ENCODE results near the gene ACSS3.
"Not testable (repeated sequence)": the region's sequence is repeated elsewhere in the genome, so short reads cannot be mapped to it uniquely, and the experiment has no call there.

ACSS3 gene, protein sequence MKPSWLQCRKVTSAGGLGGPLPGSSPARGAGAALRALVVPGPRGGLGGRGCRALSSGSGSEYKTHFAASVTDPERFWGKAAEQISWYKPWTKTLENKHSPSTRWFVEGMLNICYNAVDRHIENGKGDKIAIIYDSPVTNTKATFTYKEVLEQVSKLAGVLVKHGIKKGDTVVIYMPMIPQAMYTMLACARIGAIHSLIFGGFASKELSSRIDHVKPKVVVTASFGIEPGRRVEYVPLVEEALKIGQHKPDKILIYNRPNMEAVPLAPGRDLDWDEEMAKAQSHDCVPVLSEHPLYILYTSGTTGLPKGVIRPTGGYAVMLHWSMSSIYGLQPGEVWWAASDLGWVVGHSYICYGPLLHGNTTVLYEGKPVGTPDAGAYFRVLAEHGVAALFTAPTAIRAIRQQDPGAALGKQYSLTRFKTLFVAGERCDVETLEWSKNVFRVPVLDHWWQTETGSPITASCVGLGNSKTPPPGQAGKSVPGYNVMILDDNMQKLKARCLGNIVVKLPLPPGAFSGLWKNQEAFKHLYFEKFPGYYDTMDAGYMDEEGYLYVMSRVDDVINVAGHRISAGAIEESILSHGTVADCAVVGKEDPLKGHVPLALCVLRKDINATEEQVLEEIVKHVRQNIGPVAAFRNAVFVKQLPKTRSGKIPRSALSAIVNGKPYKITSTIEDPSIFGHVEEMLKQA

DNA sequence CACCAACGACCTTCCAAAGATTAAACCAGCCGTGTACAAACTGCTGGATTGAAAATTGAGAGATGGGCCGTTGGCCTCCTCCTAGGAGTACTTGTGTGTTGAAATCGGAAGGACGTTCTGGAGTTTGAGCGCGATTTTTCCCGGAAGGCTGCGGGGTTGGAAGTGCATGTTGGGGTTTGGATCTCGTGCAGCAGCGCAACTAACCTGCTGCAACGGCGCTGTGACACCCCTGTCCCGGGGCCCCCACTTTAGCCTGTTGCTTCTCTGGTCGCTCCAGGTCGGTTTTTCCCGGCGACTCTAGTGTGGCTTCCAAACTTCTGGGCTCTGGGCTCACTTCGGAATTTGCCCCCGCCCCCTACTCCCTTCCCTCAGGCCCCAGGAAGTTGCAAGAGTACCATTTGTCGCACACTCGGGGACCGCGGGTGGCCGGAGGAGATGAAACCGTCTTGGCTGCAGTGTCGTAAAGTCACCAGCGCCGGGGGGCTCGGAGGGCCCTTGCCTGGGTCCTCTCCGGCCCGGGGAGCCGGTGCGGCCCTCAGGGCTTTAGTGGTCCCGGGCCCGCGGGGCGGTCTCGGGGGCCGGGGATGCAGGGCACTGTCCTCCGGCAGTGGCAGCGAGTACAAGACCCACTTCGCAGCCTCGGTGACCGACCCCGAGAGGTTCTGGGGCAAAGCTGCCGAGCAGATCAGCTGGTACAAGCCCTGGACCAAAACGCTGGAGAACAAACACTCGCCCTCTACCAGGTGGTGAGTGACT, at the start of gene ACSS3:
Gene ACSS3, plus strand, starts transcription at position 394 of the 756 bp plus-strand sequence. Its CDS starts 42 bp downstream, at position 436.
- no peak for DNase-seq

DNA sequence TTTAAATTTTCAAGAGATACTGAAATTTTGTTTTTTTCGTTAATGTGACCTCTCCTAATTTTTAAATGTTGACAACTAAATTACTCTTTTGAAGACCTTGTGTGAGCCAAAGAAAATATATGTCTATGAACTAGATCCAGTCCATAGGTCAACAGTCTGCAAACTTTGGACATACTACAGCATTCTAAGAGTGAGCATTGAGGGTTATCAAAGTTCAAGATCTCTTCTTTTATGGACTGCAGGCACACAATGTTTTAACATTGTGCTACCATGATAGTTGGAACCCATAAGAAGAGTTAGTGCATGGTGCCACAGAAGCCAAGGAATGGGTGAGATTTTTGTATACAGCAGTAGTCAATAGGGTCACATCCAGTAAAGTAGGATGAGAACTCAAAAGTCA, 43.0 kb upstream of the ACSS3 start:
- DNase-seq = no peak

DNA sequence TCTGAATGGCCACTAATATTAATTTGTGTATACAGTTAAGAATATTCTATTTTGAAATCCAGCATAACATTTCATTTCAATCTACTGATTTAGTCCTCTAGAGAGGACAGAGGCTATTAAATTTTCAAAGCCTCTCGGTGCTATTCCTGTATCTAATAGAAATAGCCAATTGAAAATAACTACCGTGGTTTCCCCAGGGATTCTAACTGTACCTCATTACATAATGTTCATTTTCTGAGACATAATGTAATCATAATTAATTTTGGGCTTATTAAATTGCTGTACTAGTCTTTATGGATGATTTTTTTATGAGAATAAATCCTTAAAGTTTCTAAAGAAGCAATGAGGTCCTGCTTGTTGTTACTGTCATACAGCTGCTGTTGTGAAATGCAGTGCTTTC, 38.6 kb upstream of the ACSS3 start:
- DNase-seq = no peak

DNA sequence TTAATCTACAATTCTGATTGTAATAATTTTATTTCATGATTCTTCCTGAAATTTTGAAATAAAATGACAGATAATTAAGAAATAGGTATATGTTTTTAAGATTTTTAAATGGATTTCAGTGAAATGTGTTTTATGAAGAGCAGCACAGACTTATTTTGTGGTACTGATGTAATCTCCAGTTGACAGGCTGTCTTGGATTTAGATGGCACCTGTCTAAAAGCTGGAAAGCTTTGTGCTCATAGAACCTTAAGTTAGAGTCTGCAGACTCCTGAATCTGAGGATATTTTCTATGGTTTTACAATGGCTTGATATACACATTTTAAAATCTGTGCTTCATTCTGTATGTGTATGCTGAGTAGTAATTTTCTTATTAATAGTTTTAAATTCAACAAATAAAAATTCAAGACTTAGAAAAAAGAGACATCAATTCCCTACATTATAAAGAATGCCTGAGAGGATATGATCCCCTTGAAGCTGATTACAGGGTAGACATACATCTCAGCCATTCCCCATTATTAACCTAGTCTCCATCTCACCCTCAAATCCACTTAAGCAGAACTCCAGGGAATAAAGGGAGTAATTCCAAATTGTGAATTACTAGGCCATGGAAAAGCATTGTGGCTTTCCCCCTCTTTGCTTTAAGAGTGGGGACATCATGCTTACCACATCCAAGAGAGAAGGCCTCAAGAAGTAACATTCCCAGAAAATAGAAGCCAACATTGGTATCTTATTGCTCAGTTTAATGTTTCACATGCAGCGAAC, 33.7 kb upstream of the ACSS3 start:
- no peak for DNase-seq

DNA sequence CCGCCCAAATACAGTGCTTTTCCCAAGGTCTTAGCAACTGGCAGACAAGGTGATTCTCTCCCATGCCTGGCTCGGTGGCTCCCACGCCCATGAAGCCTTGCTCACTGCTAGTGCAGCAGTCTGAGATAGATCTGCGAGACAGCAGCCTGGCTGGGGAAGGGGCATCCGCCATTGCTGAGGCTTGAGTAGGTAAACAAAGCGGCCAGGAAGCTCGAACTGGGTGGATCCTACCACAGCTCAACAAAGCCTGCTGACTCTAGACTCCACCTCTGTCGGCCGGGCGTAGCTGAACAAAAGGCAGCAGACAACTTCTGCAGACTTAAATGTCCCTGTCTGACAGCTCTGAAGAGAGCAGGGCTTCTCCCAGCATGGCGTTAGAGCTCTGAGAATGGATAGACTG, 12.9 kb upstream of the ACSS3 start:
- DNase-seq = not testable (repeated sequence)

DNA sequence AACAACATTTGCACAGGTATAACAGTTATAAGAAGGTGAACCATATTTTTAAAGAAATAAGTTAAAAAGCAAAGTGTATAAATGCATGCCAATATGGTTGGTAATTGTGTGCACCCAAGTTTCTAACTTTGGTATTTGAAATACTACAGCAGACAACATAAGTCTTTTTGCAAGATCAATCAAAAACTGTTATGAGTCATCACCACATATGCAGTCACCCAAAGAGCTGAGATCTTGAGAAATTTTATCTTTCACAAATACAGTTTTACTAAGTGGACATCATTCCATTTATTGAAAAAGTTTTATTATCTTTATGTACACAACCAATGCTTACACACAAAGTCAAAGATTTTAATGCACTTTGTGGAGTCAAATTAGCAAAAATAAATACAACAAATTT, 7.0 kb upstream of the ACSS3 start:
- DNase-seq = no peak

DNA sequence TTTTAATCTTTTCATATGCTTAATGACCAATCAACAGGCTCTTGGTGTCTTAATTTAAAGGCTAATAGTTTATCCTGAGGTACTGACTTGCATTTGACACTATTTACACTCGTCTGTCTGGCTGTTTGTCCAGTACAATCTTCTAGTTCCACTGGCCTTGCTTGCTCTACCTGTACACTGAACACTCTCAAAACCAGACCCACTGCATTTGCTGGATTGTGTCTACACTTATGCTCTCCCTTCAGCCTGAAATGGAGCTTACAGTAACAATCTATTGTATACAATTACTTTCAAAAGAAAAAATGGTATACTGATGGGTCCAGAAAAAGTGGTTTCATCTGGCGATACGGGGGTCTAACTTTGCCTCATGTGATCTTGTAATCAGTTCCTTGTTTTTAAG, 2.3 kb upstream of the ACSS3 start:
- DNase-seq = no peak

DNA sequence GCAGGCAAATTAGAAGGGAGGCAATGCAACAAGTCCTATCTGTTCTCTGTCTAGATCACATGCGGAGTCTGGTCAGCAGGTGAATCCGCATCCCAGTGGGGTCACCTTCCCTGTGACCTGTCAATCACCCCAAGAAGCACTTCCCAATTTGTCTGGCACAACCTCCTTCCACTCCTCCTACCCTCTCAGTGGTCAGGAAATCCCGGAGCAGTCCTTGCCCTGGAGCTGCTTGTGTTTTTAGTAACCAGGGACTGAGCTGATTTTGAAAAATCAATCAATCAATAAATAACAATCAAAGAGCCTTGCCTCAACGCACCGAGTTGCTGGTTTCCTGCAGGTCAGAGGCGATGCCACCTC, 572 bp upstream of the ACSS3 start:
- no peak for DNase-seq

DNA sequence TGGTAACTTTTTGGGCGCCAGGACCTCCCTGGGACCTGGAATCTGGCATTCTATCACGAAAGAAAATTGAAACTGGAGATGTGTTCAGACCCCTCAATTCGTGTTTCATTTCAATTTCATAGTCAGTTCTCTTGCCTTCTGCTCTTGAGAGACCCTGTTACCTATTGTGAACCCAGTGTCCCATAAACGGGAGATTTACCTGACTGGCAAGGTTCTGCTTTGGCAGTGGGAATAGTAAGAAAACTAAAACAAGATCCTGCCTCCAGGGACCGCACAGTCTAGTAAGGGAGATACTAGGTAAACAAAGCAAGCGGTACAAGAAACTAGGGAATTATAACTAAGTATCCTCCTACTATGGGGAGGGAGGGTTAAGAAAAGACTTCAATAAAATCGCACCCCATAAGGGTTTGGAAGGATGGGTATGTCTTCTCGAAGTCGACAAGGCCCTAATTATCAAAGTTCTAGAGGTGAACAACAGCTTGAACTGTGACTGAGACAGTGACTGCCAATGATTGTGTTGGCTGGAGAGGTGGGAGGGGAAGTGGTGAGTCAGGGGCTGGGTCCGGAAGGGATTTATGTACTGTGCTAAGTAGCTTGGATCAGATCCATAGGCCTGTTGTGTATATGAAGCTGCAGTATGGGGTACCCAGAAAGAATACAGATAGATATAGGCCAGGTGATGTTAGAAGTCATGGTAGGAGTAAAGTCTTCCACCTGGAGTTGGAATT, 754 bp downstream of the ACSS3 start:
- DNase-seq = no peak

DNA sequence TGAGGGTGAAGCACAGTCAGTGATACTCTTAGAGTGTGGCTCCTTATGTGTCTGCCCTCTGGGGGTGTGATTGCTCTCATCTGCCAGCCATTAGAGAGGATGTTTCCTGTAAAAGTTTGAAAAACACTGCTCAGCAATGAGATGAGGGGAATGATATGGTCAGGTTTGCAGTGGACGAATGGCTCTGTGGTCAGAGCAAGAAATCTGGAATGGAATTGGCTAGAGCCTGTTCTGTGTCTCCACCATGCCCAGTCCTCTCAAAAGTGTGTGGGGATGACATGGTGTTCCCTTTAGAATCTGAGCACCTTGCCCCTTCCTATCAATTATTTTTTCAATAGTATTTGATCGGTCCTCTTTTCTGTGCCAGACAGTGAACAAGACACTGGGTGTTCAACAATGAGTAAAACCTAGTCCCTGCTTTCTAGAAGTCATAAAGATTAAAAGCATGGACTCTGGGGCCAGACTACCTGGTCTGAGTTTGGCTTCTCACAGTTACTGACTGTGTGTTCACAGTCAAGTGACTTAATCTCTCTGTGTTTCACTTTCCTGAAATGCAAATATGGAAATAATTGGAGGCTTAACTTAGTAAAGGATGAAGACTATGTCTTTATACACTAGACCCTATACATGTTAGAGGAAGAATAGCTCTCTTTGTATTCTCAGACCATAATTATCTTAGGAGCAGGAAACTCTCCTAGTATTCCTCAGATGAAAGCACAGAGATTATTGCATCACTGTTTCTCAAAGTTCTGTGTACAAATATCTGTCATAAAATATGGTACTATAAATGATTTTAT, 1.6 kb downstream of the ACSS3 start:
- no peak for DNase-seq

DNA sequence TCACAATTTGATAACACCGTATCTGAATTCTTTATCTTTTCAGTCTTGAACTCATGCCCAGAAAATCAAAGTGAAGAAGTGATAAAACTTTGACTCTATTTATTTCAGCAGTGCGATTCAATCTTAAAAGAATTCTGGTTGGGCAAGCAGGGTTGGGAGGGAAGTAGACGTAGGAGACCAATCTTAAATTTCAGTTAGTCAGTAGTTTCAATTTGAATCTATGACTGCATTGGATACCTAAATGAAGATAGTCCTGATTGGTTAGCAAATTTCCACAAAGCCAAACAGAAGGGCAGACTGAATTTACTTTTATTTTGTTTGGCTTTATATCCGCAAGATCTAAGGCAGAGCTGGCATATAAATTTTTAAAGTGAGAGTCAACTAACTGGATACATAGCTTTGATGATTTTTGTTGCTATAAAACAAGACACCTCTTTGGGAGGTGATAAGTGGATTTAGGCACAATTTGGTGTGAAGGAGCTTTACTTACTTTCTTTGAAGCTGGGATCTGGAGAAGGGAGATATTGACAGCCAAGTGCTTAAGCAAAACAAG, 2.6 kb downstream of the ACSS3 start:
- DNase-seq = no peak

DNA sequence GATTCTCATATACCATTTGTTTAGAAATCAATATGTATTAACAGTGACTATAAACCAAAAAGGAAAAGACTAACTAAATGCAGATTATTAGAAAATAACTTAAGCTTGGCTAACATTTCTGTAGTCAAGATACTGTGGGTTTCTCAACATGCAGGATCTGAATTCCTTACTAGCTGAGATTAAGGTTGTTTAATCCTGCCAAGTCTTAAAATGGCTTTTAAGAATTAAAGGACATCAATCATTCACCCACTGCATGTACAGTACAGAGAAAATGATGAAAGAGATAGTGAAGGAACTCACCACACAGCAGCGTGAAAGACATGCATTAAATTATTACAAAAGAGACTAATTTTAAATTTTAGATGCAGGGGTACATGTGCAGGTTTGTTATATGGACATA, 3.8 kb downstream of the ACSS3 start:
- DNase-seq = no peak

DNA sequence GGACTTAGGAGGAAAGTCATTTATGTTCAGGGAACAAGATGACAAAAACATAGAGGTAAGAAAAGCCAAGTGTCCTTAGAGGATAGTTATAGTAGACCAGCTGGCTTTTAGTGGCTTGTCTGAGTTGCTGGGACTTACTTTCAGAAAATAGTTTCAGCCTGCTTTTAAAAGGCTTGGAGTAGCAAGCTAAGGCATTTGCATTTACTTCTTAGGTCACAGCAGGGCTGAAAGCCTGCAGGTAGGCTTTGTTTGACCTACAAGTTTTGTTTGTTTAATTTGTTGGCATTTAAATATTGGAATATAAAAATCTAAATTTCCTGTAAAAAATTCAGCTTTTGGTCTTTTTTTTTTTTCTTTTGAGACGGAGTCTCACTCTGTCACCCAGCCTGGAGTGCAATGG, 5.1 kb downstream of the ACSS3 start:
- no peak for DNase-seq

DNA sequence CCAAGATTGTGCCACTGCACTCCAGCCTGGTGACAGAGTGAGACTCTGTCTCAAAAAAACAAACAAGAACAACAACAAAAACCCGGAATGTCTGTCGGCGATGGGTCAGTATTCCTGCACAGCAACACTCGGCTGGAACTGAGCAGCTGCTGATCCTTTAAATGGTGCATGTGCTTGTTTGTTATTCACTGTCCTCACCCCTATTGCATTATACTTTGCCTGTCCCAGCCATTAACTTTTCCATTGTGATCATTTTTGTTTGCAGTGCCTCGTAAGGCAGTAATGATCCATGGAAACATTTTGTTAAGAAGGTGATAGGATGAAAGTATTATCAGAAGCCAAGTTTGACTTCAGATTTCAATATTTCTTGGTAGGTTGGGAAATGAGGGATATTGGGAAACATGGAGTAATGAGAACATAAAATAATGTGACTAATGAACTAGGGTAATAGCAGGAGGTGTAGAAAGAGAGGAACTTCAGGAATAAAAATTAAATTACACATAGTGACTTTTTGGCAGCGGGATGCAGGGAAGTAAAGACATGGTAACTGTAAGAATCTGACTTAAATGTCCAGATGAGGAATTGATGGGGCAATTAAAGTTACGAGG, 6.1 kb downstream of the ACSS3 start:
- DNase-seq = no peak

DNA sequence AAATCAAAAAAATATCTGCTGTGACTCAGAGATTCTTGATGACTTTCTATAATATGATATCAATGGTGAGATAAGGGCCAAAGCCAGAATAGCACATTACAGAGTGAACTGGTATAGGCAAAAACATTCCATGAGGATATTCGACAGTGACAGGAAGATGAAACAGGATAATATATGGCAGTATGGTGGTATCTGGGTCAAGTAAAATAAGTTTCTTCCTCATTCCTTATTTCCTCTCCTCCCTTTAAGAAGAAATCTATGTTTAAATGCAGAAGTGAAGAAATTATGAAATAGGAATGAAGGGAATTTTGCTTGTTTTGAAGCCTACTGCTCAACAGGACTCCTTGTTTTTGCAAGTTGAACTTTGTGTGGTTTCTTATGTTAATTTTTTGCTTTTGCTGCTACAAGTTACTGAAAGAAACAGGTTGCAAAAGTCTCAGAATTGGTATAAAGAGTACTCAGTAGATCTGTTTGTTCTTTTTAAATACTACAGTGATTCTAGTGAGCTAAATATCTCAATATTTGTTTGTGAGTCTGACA, 7.0 kb downstream of the ACSS3 start:
- DNase-seq = no peak

DNA sequence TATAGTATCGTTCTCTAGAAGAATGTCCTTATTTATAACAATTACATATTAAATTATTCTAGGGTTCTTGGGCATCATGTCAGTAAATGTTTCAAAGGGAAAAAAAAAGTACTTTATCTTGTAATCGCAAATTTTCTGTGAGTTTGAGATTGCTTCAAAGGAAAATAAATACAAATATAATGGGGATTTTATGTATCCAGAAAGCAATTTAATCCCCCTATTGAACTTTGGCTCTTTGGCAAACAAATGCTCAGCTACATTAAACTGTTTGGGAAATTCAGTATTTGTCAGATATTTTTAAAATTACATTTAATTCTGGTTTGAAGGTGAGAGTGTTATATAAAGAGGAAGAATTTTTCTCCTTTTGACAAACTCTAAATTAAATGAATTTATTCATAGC, 8.0 kb downstream of the ACSS3 start:
- DNase-seq = no peak

DNA sequence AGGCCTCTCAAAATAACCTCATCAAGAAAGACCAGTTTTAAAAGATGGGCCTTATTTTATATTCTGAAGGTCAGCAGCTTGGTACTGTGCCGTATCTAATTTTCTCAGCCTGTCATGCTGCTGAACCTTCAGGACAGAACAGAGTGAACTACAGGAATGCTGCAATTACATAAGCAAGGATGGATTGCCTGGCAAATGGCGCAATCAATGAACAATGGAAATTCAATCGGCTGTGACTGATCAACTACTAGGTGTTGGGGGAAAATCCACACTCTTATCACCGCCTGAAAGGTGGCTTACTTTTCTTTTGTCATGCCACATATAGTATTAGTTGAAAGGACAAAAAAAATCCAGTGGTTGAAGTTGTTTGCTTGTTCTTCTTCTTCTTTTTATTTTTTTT, 8.5 kb downstream of the ACSS3 start:
- no peak for DNase-seq

DNA sequence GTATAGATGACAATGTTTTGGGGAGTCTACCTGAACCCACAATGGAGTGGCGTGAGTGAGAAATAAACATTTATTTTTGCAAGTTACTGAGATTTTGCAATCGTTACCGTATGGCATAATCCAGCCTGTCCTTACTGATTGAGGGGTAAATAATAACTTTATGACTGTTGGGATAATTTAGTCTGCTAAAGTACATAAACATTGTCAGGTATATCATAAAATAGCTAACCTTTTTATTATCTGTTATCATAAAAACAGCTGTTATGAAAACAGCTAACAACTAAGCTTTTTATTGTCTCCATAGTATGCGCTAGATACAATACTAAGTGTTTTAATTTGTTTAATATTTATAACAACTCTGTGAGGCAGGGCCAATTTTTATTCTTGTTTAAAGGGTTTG, 10.3 kb downstream of the ACSS3 start:
- no peak for DNase-seq

DNA sequence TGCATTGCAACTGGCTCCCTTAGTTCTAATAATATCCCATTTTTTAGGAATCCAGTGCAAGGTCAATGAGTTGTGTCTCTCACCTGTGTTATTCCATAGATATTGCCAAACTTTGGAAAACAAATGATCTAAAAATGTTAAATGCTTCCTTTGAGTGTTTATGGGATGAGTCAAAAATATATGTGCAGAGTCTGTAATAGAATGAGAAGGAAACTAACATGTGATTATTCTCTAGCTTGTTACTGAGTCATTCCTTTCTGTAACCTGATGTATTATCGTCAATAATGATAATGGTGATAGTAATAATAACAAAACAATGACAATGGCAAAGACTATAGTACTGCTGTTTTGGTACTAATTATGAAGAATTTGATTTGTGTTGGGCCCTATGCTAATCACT, 11.5 kb downstream of the ACSS3 start:
- DNase-seq = no peak

DNA sequence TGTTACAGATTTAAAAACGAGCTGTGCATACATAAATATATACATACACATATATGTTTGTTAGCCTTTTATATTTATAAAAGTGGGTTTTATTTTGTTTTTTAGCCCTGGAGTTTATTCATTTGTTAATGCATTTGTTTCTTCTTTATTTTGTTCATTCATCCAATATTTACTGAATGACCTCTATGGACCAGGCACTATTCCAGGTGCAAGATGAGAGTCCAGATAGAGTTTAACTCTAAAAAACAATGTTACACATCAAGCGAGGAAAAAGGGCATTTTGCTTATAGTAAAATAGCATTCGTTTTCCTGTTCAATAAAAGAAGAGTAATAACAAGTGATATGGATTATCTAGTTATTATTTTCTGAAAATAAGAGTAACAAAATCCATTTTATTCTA, 14.2 kb downstream of the ACSS3 start:
- DNase-seq = no peak
